Choroid plexus epithelial cell (primary cell): ENCODE measurements around the gene TRIM27.
"Not testable (repeated sequence)": the region's sequence is repeated elsewhere in the genome, so short reads cannot be mapped to it uniquely, and the experiment has no call there.

Source experiments
- DNase-seq: peaks from one replicate; pipeline ENCODE4 v3.0.0-alpha.2; 2010; ENCODE audit warnings: low read depth
- H3K4me3 ChIP-seq: 2 replicates; pipeline ENCODE4 v1.5.1; 2011; ENCODE audit warnings: low read depth, mild to moderate bottlenecking, control low read depth, low read length, moderate library complexity
- CTCF ChIP-seq: conservative IDR thresholded peaks from 2 replicates; pipeline ENCODE4 v1.5.1; 2011; ENCODE audit warnings: low read depth, mild to moderate bottlenecking, control low read depth, inconsistent platforms, low read length, moderate library complexity

The TRIM27 gene

GRCh38 chr6:28858963-28859362 is 64.8 kb downstream of the TRIM27 start:
- H3K4me3 ChIP-seq, result no peak overlapping the region
- DNase-seq, result no peak
- no peak for TF ChIP-seq CTCF

- DNase-seq, result no peak
- no peak overlapping the region for H3K4me3 ChIP-seq
- no peak for TF ChIP-seq CTCF
Measured at GRCh38 chr6:28856620-28857005, 67.2 kb downstream of the TRIM27 start.

- DNase-seq, result not testable (repeated sequence)
Measured at GRCh38 chr6:28854405-28854804, 69.4 kb downstream of the TRIM27 start.

More at GRCh38 chr6:28854405-28854804, 69.4 kb downstream of the TRIM27 start:
- not testable (repeated sequence) for H3K4me3 ChIP-seq
